GM18861 (cell line): ENCODE measurements around the gene BATF.
A peak's percentile ranks its signal among the peaks of the same experiment; 100 is the strongest.
"Not testable (repeated sequence)": the region's sequence is repeated elsewhere in the genome, so short reads cannot be mapped to it uniquely, and the experiment has no call there.

ENCODE experiments used
- ATAC-seq: cut with Tn5 transposase; IDR thresholded peaks from one replicate; pipeline ENCODE4 v1.9.1; 2021; ENCODE audit not compliant: unreplicated experiment

Gene BATF

GRCh38 chr14:75522224-75522982, at the start of gene BATF:
Gene BATF (plus strand): TSS chr14:75522469. CDS start chr14:75522683, 214 bp downstream.
- ATAC-seq = peak; percentile 50

DNA sequence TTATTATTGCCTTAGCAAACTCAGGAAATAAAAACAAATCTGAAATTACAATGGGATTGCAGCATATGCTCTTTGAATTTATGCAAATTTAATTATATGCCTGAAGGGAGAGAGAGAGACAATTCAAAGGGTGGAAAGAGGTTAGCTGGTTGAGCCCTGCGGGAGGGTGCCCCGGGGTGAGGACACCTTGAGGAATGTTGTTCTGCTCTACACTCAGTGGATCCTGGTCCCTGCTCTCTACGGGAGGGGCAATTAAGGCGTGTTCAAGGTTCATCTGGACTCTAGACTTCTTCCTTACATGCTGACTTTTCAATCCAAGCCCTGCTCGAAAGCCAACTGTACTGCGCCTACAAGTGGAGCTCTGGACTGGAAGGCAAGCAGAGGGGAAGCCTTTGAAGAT, 48.1 kb upstream of the BATF start:
- not testable (repeated sequence) for ATAC-seq

- ATAC-seq = no peak
Observed at GRCh38 chr14:75476274-75476995, 45.8 kb upstream of the BATF start.

GRCh38 chr14:75477881-75478280, 44.4 kb upstream of the BATF start:
- ATAC-seq = no peak

DNA sequence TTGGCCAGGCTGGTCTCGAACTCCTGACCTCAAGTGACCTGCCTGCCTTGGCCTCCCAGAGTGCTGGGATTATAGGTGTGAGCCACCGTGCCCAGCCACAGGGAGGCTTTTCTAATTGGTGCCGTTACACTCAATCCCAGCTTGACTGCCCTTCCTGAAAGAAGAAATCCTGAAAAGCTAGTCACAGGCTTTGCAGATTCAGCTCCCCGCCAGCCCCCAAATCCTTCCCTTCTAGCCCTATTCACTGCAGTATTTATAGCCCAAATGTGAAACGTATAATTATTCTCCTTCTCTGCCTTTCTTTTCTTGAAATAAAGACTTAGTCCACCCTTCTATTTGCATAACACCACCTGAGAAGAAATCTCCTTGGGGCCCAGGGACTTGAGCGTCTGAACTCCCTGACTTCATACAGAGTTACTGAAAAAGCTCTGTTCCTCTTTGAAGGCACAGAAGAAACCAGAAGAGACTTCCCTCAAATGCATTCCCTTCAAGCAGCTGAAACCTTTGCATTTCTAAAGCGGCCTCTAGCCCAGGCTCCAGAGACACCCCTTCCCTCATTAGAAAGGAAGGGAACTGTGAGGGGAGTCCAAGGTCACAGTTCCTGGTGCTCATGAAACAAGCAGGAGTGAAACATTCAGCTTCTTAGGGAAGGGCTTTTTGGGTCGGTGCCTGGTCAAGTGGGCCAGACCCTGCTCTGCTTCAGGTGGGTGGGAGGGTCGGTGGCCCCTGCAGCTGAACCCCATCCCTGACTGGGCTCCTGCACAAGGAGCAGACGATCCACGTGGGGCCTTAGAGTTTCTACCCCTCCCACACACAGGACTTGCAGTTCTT, 42.3 kb upstream of the BATF start:
- ATAC-seq = no peak

GRCh38 chr14:75482366-75482765, 39.9 kb upstream of the BATF start:
- no peak for ATAC-seq

DNA sequence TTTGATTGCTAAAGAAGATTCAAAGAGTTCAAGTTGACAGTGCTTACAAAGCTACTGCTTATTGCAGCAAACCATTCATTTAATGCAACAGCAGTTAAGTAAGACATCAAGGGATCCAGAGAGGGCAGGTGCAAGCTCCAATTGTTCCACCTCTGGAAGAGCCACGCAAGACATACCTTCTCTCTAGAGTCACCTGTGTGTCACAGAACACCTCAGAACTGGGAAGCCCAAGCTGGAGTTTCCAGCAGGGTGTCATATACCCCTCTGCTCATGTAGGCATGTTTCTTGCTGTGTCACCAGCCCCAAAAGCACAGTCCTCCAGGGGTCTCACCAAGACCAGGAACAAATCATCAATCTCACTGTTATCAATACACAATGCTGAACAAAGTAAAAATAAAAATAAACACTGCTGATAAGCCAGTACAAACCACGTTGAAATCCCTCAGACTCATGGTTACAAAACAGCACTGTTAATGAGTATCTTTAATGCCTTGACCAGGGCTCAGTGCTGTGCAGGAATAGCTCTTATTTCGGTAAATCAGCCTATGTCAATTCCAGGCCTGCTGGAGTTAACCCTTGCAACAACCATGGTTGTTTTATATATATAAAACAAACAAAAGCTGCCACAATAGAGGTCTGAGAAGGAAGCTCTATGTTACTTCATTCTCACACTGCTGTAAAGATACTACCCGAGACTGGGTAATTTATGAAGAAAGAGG, 37.4 kb upstream of the BATF start:
- no peak for ATAC-seq

- ATAC-seq = no peak
Observed at GRCh38 chr14:75486318-75486717, 36.0 kb upstream of the BATF start.

GRCh38 chr14:75487155-75487671, 35.1 kb upstream of the BATF start:
- ATAC-seq = peak; percentile 65

- no peak for ATAC-seq
Observed at GRCh38 chr14:75489480-75489837, 32.8 kb upstream of the BATF start.

GRCh38 chr14:75491376-75491978, 30.8 kb upstream of the BATF start:
- no peak for ATAC-seq

GRCh38 chr14:75492832-75493591, 29.3 kb upstream of the BATF start:
- no peak for ATAC-seq

DNA sequence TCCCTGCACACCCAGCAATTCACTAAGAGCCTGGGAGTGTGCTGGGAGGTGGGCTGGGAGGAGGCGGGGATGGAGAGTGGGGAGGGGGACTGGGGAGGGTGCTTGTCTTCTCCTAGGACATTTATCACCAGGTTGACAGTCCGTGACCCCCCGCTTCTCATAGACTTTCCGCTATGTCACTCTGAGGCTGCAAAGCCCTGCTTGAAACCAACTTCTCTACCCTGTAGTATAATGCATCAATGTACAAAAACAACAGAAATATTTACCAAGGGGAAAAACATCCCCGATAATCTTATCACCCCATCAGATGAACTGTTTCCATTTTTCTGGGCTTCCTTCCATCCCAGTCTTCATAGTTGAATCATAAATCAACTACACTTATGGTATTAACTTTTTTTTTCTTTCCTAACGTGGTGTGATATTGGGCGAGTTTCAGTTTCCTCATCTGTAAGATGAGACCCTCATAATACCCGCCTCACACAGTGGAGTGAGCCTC, 28.6 kb upstream of the BATF start:
- no peak for ATAC-seq

DNA sequence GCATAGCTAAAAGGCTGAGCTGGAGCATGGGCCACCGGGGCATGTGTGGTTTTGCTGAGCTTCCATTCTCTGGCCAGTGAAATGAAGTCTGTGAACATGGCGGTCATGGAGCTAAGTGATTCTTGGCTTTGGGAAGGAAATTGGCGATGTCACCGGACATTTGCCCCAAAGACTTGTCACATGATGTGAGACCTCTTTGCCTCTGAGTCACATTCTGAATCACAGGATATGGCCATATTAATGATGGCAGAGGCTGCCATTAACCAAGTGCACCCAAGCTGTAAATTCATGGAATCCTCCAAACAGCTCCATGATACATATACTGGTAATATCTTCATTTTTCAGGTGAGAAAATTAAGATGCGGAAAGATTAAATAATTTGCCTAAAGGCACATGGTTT, 27.4 kb upstream of the BATF start:
- ATAC-seq = no peak

- no peak for ATAC-seq
Observed at GRCh38 chr14:75495399-75495798, 26.9 kb upstream of the BATF start.

- ATAC-seq = no peak
Observed at GRCh38 chr14:75495882-75496281, 26.4 kb upstream of the BATF start.

DNA sequence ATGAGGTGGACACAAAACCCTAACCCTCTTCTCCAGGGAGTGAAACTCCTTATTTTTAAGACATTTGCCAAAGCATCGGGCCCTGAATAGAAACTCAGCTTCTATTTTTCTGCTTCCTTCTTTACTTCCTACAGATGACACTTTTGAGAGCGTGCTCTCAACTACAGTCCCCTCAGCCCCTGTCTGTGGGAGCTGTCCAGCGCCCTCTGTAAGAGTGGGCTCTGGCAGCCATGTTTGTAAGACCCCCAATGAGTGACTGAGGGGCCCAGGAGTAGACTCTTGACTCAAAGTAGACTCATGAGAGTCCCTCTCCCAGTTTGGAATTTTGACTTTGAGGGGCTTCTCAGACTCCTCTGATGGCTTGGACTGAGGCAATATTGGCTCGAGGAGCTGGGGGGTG, 25.5 kb upstream of the BATF start:
- ATAC-seq = no peak

GRCh38 chr14:75497191-75497590, 25.1 kb upstream of the BATF start:
- ATAC-seq = no peak

GRCh38 chr14:75497701-75498100, 24.6 kb upstream of the BATF start:
- no peak for ATAC-seq
